GM19240 (cell line): ENCODE measurements around the gene ALPL.
"Not testable (repeated sequence)": the region's sequence is repeated elsewhere in the genome, so short reads cannot be mapped to it uniquely, and the experiment has no call there.

Experiments
- DNase-seq: peaks from one replicate; pipeline ENCODE4 v3.0.0; 2011; ENCODE audit warnings: low spot score; ENCODE audit not compliant: insufficient read length

ALPL gene

DNA sequence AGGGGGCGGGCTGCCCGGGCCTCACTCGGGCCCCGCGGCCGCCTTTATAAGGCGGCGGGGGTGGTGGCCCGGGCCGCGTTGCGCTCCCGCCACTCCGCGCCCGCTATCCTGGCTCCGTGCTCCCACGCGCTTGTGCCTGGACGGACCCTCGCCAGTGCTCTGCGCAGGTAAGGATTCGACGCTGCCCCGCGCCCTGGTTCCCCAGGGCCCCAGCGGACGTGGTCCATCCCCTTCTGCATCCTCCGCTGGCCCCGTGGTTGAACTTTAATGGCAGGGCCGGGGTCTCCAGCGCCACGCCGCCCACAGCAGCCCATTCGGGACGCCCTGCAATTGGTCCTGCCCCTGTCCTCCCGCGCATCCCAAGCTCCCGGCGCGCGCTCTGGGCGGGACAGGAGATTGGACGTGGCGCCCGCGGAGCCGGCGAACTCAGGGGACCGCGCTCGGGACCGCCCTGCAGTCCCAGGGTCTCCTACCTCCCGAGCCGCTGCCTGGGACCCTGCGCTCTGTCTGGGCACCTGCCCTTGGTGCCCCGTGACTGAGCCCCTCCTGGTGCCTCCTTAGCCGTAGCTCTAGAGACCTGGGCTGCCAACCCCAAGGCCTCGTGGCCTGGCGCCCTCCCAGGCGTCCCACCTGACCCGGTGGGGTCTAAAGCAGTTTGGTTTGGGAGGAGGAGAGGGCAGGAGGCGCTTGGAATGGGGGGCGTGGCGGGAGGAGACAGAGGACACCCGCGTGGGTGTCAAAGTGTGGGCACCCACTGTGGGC is at the start of gene ALPL:
TSS of gene ALPL (plus strand) at position 73 of the 762 bp plus-strand sequence. CDS start 44,659 bp downstream, outside the sequence.
- no peak for DNase-seq

DNA sequence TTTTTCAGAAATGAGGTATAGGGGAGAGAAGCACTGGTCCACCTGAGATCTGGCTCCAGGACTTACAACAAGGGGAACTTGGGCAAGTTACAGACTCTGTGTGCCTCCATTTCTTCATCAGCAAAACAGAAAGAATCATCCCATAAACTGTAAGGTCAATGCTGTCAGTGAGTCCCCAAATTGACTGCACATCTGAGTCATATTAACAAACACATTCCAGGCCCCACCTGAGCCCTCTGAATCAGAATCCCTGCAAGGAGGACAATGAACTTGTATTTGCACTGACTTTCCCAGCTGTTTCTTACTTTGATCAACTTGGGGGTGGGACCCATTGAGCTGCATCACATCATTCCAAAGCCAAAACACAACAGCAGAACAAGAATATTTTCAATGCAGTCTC is 44.1 kb upstream of the ALPL start:
- not testable (repeated sequence) for DNase-seq

DNA sequence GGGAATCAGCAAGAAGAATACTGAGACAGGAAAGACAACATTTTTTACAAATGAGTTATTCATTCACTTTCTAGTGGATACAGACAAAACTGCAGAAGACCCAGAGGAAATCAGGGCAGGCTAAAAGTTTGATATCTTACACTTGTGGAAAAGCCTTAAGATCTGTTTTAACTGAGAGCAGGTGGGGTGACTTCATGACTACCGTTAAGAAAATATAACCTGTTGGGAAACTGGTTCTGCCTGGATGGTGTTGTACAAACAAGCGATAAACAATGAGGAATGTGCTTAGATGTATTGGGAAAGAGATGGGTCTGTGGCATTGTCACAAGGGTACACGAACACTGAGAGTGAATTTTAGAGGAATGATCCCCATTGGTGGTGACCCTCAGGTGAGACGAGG is 41.3 kb upstream of the ALPL start:
- not testable (repeated sequence) for DNase-seq

DNA sequence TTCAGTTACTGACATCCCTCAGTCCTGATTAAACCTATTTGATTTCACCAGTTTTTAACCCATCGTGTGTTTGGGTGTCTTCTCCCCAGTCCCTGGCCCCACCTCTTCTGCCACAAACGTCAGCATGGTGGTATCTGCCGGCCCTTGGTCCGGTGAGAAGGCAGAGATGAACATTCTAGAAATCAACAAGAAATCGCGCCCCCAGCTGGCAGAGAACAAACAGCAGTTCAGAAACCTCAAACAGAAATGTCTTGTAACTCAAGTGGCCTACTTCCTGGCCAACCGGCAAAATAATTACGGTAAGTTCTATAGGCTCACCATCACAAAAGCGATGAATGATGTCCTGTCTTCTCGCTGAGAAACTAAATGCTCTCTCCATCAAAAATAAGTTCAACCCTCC is 40.6 kb upstream of the ALPL start:
- no peak for DNase-seq

DNA sequence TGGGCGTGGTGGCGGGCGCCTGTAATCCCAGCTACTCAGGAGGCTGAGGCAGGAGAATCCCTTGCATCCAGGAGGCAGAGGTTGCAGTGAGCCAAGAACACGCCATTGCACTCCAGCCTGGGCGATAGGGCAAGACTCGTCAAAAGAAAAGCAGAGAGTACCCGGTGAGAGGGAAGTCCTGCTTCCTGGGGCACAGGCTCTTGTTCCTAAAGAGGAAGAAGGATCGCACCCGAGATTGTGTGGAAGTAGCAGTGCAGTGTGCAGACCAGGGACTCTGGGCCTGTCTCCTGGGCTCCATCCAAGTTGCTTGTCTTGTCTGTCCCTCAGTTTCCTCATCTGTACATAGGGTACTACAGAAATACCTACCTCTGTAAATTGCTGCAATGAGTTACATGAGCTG is 39.6 kb upstream of the ALPL start:
- DNase-seq = no peak

DNA sequence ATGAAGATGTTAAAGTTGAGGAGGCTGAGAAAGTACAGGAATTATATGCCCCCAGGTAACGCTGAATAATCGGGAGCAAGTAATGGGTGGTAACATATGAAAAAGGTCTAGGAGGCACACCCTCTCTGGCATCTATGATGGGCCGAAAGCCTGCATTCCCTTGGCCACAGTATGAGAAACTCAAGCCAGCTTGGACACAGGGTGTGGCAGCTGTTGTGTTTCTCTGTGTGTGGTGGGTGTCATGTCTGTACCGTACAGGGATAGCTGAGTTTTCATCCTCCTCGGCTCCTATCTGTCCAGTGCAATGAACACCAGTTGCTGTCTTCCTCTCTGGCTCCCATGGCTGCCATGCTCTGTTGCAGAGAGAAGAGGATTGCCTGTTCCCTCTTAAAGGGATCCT is 36.4 kb upstream of the ALPL start:
- DNase-seq = no peak

DNA sequence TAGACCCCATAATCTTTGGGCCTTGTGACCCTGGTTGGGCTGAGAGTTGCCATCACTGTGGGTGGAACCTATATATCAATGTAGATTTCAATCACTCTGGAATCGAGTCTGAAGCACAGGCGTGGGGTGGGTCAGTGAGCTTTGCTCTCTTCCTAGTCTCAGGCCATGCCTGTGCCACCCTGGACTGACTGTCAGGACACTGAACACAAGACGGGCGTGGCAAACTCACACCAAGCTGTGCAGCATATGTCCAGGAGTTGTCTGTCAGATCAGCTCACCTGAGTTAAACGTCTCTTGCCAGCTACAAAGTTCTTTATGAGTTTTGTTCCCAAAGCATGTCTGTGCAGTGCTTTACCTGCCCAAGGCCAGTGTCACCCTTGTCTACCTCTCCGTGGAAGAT is 30.9 kb upstream of the ALPL start:
- no peak for DNase-seq

DNA sequence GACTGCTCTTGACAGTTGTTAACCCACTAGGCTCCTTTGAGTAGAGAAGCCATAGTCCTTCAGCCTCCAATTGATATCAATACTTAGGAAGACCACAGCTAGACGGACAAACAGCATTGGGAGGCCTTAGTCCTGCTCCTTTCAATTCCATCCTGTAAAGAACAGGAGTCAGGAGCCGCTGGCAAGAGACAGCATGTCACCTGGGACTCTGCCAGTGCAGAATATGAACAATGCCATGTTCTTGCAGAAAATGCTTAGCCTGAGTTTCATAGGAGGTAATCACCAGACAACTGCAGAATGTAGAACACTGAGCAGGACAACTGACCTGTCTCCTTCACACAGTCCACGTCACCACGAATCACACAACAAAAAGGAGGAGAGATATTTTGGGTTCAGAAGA is 25.3 kb upstream of the ALPL start:
- not testable (repeated sequence) for DNase-seq

DNA sequence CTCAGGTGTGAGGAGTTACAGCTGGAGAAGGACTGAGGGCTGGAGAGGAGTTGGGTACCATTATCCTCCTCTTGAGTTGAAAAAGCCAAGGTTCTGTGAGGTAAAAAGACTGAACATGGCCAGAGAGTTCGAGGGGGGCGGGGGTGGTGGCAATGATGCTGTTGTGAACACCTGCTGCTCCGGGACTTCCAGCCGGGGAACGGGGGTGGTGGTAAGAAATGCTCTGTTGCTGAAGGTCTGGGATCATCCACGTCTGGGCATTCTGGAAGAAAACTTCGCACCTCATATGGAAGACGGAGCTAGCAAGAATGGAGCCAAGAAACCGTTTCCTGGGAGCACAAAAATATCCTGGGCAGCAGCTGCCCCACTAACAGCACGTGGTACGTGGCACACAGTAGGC is 20.1 kb upstream of the ALPL start:
- DNase-seq = no peak

DNA sequence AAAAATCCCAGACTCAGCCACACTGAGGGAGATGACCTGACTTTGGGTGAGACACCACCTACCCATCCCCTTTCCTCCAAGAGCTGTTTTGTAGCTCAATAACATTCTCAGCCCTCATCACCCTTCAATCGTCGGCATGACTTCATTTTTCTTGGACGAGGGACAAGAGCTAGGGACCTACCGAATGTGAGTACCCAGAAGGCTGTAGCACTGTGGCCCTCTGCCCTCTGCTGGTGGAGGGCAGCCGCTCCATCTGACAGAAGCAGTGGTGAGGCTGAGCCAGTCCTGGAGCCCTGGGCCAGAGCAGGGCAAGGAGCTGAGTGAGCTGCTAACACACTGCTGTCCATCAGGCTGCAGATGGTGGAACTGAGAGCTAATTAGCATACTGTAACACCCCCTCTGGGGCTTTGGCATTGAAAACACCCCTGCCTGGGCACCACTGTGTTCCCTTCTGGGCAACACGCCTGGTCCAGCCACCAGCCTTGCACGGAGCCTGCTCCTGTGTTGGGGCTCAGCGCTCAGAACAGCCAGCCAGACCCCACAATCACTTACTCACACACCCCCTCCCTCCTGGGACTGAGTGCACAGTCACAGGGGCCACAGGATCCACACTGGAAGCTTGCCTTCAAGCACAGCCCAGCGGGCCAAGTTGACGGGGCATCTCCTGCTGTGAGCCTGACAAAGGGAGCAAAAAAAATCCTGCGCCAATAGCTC is 18.3 kb upstream of the ALPL start:
- DNase-seq = no peak

DNA sequence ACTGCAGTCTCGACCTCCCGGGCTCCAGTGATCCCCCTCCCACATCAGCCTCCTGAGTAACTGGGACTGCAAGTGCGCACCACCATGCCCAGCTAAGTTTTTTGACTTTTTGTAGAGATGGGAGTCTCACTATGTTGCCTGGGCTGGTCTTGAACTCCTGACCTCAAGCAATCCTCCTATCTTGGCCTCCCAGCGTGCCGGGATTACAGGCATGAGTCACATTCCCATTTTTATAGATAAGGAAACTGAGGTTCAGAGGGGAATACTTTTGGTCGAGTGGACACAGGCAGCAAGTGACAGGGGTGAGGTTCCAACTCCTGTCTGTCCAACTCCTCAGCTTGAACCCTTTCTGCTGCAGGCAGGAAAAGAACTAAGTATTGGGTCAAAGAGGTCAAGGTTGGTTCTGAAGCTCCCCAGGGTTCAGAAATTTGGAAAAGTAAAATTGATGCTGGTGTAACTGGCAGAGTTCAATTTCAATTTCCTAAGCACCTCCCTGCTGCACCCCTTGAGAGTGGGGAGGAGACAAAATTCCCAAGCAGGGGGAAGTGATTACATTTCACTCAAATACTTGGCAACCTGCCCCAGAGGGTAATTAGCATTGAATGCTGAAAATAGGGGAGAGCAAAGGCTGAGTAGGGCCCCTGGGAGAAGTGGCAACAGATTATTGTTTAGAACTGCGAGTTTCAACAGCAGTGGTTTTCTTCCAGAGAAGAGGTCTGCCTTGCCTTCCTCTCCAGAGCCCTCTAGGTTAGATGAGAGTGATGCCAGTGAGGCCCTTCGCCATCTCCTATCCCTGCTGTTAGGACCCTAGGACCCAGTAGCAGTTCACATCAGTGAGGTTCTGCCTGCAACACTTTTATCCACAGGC is 17.5 kb upstream of the ALPL start:
- no peak for DNase-seq

DNA sequence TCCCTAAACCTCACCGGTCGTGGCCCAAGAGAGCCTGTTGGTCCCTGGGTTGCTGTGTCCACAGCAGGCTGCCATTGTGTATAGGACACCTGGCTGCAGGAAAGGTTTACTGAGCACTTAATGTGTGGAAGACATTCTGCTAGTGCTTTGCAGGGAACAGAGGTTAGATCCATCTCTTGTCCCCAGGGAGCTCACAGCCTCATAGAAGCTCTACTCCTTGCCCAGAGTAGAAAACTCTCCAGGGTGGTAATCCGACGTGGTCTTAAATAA is 16.9 kb upstream of the ALPL start:
- no peak for DNase-seq

DNA sequence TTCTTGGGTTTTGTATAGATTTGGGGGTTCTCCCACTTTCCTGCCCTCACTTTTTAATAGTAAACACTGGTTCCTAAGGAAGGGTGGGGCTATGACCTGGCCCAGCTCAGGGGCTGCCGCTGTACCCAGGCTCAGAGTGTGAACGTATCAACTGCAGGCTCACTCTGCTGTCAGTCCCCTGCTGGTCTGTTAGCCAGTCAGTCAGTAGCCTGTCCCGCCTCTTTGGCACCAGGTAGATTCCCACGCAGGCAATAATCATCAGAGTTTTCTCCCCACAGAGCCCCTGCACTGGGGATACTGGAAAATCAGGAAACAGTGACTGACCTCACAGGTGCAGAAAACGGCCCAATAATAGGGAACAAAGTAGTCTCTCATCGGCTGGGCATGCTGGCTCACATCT is 15.0 kb upstream of the ALPL start:
- DNase-seq = no peak

DNA sequence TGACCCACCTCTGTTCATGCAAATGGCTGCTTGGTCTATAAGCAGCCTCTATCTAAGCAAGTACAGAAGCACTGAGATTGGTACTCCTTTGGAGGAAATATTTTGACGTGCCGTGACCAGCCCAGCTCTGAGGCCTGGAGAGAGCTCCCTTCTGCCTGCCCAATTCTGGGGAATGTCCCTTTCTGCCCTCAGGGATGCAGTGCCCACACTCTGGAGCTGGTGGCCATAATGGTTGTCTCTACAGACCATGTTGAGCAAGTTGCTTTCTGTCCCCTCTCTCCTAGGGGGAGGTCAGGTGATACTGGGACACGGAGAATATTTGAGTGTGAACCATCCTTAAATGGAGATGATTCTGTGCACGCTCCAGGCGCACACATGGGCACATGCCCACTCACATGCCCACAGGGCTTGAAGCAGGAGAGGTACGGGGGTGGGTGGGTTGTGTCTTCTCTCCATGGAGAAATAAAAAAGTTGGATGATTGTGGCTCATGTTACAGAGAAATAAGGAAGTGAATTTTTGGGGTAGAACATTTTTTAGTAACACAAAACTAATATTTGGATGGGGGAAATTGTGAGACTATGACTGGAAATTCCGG is 13.9 kb upstream of the ALPL start:
- DNase-seq = no peak

DNA sequence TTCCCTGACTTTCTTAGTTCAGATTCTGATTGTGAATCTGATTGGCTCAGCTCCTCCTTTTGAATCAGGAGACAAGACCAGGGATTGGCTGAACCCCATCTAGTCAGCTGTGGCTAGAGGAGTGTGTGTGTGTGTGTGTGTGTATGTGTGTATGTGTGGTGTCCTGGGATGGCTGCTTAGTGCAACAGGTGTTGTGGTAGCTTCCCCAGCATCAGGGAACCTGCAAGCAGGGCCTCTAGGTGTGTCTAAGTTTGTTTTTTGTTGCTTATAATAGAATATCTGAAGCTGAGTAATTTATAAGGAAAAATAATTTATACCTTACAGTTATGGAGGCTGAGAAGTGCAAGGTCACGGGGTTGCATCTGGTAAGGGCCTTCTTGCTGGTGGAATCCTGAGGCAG is 13.2 kb upstream of the ALPL start:
- no peak for DNase-seq

DNA sequence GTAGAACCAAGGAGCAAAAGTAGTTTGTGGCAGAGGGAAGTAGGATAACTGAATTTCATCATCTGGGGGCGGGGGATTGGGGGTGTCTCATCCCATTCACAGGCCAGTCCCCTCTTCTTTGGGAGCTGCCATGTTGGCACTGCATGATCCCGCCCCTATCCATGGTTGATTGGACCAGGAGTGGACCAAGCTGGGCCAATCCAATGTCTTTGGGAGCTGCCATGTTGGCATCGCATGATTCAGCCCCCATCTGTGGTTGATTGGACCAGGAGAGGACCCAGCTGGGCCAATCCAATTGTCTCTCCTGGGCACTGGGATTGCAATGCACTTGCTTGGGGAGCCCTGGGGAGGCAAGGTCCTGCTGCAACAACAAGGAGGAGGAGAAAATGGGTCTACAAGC is 12.3 kb upstream of the ALPL start:
- no peak for DNase-seq

DNA sequence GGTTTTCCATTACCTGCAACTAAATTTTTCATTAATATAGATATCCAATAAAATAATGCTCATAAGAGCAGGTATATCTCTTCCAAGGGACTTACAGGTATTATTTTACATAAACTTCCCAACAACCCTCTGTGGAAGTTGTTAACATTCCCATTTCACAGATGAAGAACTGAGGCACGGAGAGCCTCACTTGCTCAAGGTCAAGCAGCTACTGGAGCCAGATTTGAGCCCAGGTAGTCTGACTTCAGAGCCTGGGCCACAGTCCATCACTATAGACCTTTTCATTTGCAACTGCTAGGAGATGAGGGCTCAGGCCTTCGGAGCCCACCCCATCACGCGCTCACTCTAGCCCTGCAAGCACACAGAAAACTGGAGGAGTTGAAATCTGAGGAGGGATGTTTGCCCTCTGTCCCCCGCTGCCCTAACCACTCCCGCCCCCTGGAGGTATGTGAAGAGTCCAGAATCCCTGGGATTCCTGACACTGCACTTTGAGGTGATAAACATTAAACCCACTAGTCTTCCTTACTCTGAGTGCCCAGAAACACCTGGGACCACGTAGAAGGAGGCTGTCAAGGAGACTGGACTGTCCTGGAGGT is 11.7 kb upstream of the ALPL start:
- DNase-seq = no peak

DNA sequence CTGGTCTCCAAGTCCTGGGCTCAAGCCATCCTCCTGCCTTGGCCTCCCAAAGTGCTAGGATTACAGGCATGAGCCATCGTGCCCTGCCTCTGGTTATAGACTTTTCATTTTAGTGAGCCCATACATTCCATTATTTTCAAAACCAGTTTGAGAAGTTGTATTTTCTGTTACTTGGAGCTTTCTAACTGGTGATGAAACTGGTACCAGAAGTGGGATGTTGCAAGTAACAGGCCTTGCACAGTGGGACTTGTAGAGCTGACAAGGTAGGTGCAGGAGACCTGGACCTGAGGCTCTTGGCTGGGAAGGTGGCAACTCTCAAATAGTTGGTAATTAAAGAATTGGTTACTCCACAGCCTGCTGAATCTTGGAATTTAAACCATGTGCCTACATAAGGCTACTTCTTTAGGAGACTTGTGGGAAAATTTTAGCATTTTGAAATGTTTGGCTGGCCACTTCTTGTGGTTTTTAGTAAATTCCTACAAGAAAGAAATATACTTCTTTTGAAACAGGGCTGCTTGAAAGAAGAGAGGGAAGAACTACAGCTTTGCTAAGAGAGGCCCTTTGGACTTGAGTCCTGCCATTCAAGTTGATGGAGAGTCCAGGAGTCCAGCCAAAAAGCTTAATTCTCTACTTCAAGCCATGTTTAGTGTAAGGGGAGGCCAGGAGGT is 9.8 kb upstream of the ALPL start:
- DNase-seq = no peak

DNA sequence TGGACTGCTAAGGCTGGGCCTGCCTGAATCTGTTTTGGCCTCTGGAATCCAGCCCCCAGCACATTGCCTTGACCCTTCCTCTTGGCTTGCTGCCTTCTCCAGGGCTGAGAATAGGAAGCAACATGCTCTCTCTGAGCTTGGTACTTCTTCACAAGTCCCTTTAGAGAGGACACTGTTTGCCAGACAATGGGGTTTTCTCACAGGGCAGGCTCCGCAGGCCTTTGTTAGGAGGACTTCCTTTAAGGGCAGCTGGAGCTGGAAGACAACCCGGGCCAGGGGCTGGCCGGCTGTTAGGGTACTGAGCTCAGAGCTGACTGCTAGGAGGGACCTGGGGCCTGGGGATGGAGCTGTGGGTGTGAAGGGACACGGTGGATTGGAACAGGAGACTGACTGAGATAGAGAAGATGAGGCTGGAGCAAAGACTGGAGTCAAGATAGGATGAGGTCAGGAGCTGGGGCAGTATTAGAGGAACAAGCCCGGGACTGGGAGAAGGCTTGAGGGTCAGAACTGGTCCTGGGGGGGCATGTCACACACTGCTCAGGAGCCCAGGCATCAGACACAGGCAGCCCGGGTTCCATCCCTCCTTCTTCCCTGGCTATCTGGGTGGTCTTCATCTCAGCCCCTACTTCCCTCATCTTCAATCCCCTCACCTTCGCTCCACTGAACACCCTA is 5.4 kb upstream of the ALPL start:
- no peak for DNase-seq

DNA sequence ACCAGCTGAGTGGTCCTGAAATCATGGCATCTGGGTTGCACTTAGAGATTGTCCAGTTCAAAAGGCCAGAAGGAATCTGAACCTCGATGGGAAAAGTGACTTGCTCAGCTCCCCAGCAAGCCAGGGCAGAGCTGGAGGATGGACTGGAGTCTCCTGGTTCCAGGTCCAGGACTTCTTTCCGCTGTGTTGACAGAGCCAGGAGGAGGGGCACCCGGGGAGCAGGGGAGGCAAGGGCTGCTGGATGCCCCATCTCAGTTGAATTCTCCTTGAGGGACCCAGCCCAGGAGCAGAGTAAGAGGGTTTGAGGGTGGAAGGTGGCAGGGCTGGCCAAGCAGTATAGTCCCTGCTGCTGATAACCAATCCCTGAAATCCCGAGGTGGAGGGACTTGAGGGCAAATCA is 2.4 kb upstream of the ALPL start:
- no peak for DNase-seq
